ENCODE data around the gene ZCCHC14. TPM values are rescaled to one million over a fixed set of nuclear protein-coding genes. Genes with fewer than 3 reads are reported as not detected.

ZCCHC14 gene
- total and polyA plus RNA-seq, 2 of the 13 experiments (the other 11 are each of a cell fraction or from before 2014, with no cell fraction given), result 12.4 to 12.5 TPM

GRCh38 chr16:87391950-87392820 is 100.6 kb downstream of the ZCCHC14 start, which contains the start of gene MAP1LC3B (continued):
- TF ChIP-seq RBFOX2 (IDR thresholded peaks at IDR 0.05; ENCODE audit: low read depth, low read length) (peak; percentile 95), ZBTB38 (CRISPR knock-in tag; IDR thresholded peaks at IDR 0.05) (peak; percentile 97), RXRA (CRISPR knock-in tag; IDR thresholded peaks at IDR 0.05) (peak; percentile 90), ZEB1 (IDR thresholded peaks at IDR 0.05; ENCODE audit: insufficient replicate concordance, low read depth) (no peak), MAFG (CRISPR knock-in tag; IDR thresholded peaks at IDR 0.05) (no peak), ZNF263 (CRISPR knock-in tag; IDR thresholded peaks at IDR 0.05) (no peak), AKNA (CRISPR knock-in tag; IDR thresholded peaks at IDR 0.05; ENCODE audit: borderline replicate concordance) (no peak), ZBTB7A (CRISPR knock-in tag; IDR thresholded peaks at IDR 0.05) (no peak; the same call in 1 of the 2 replicates), RFX3 (CRISPR knock-in tag; IDR thresholded peaks at IDR 0.05) (0 out of 2 replicates have a peak, but pooled peaks have one; percentile 10), TBL1XR1 (IDR thresholded peaks at IDR 0.05; ENCODE audit: borderline replicate concordance, low read length, partially characterized antibody) (peak; percentile 85), THAP9 (CRISPR knock-in tag; IDR thresholded peaks at IDR 0.05; ENCODE audit: borderline replicate concordance) (peak; percentile 94), ZNF432 (CRISPR knock-in tag; IDR thresholded peaks at IDR 0.05; ENCODE audit: borderline replicate concordance) (no peak), MAFF (IDR thresholded peaks at IDR 0.05; ENCODE audit: low read depth, low read length) (no peak), ATF7-NPFF (CRISPR knock-in tag; IDR thresholded peaks at IDR 0.05; ENCODE audit: low read depth) (peak; percentile 96), AGO1 (IDR thresholded peaks at IDR 0.05; ENCODE audit: low read depth, low read length, poor library complexity, severe bottlenecking) (peak; percentile 93), SMARCE1 (IDR thresholded peaks at IDR 0.05; ENCODE audit: borderline replicate concordance) (no peak)
- TF ChIP-seq, protein P1, sequence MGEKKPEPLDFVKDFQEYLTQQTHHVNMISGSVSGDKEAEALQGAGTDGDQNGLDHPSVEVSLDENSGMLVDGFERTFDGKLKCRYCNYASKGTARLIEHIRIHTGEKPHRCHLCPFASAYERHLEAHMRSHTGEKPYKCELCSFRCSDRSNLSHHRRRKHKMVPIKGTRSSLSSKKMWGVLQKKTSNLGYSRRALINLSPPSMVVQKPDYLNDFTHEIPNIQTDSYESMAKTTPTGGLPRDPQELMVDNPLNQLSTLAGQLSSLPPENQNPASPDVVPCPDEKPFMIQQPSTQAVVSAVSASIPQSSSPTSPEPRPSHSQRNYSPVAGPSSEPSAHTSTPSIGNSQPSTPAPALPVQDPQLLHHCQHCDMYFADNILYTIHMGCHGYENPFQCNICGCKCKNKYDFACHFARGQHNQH (CRISPR knock-in tag; IDR thresholded peaks at IDR 0.05), result peak; percentile 90
- TF ChIP-seq, protein P2, sequence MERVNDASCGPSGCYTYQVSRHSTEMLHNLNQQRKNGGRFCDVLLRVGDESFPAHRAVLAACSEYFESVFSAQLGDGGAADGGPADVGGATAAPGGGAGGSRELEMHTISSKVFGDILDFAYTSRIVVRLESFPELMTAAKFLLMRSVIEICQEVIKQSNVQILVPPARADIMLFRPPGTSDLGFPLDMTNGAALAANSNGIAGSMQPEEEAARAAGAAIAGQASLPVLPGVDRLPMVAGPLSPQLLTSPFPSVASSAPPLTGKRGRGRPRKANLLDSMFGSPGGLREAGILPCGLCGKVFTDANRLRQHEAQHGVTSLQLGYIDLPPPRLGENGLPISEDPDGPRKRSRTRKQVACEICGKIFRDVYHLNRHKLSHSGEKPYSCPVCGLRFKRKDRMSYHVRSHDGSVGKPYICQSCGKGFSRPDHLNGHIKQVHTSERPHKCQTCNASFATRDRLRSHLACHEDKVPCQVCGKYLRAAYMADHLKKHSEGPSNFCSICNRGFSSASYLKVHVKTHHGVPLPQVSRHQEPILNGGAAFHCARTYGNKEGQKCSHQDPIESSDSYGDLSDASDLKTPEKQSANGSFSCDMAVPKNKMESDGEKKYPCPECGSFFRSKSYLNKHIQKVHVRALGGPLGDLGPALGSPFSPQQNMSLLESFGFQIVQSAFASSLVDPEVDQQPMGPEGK (CRISPR knock-in tag; IDR thresholded peaks at IDR 0.05), result peak; percentile 91

Data from HepG2 (cell line).